Left renal pelvis (tissue), 4 donors: ENCODE results near the gene NCLN. TPM values are rescaled to one million over a fixed set of nuclear protein-coding genes. Genes with fewer than 3 reads are reported as not detected.

Source experiments
- DNase-seq, 4 donors: peaks; one replicate each; pipeline ENCODE4 v3.0.0-alpha.2; 2013; ENCODE audit warnings: low read depth in 4 of 4, low spot score in 3 of 4
- polyA plus RNA-seq, 4 donors: library from polyadenylated mRNA; unstranded; fragments of 120-200 nt; gene quantifications; one replicate each; pipeline ENCODE4 v1.2.1, GENCODE V29; 2013; ENCODE audit not compliant: insufficient read length in 4 of 4

NCLN gene, protein sequence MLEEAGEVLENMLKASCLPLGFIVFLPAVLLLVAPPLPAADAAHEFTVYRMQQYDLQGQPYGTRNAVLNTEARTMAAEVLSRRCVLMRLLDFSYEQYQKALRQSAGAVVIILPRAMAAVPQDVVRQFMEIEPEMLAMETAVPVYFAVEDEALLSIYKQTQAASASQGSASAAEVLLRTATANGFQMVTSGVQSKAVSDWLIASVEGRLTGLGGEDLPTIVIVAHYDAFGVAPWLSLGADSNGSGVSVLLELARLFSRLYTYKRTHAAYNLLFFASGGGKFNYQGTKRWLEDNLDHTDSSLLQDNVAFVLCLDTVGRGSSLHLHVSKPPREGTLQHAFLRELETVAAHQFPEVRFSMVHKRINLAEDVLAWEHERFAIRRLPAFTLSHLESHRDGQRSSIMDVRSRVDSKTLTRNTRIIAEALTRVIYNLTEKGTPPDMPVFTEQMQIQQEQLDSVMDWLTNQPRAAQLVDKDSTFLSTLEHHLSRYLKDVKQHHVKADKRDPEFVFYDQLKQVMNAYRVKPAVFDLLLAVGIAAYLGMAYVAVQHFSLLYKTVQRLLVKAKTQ
- polyA plus RNA-seq, result 10 to 100 TPM; 28.1 to 50.9 (median 32.1) TPM

DNA sequence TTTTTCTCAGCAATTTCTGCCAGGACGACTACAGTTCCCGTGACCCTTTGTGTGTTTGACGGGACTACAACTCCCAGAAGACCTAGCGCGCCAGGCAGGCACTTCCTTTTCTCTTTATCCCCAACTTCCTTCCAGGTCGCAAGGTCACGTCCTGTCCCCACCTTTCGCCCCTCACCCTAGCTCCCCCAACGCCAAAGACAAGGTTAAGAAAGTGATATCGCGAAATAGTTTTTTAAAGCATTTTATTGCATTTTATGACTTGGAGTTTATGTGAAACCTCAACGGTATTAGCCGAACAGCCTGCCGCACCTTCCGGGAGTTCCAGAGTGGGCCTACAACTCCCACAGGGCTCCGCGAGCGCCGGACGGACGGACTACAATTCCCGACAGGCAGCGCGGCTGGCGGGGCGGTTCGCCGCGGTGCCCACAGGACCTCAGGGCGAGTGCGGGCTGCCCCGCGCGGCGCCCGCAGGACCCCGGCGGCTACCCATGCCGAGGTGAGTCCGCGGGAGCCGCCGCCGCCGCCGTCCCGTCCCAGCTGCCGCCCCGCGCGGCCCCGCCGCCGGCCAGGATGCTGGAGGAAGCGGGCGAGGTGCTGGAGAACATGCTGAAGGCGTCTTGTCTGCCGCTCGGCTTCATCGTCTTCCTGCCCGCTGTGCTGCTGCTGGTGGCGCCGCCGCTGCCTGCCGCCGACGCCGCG is at the start of gene NCLN:
Gene NCLN (plus strand): TSS at position 470 of the 699 bp plus-strand sequence. CDS start 101 bp downstream, at position 571.
- DNase-seq, result peak; percentile 91 to 96 (median 94)

DNA sequence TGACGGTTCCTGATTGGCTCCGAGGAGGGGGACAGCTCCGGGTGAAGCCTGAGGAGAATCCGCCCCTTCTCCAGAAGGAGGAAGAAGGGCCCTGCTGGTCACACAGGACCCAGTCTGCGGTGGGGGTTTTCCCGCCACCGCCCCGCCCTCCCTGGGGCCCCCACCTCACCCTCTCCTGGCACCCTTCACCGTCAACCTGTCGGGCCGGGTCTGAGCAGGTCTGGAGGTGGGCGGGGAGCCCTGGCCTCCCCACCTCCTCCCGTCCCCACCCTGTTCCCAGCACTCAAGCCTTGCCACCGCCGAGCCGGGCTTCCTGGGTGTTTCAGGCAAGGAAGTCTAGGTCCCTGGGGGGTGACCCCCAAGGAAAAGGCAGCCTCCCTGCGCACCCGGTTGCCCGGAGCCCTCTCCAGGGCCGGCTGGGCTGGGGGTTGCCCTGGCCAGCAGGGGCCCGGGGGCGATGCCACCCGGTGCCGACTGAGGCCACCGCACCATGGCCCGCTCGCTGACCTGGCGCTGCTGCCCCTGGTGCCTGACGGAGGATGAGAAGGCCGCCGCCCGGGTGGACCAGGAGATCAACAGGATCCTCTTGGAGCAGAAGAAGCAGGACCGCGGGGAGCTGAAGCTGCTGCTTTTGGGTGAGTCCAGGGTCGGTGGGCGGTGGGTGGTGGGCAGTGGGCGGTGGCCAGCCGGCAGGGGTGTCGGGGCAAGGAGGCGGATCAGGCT is 49.6 kb upstream of the NCLN start, which contains the start of gene GNA15:
Gene GNA15 (plus strand): TSS at position 73 of the 723 bp plus-strand sequence. CDS start 418 bp downstream, at position 491.
- no peak for DNase-seq

DNA sequence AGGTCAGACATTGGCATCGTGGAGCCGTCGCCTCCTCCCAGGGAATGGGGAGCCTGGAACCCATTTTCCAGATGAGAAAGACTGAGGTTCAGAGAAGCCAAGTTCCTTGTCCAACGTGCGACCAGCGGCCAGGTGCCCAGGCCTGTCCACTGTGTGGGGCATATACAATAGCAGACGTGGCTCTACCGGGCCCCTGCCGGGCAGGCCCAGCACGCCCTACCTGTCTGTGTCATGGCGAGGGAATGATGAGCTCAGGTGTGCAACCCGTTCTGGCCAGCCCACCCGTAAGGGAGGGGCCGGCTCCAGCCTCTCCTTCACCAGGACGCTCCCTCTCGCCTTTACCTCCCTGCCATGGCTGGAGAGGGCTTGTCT is 49.1 kb upstream of the NCLN start:
- no peak for DNase-seq

DNA sequence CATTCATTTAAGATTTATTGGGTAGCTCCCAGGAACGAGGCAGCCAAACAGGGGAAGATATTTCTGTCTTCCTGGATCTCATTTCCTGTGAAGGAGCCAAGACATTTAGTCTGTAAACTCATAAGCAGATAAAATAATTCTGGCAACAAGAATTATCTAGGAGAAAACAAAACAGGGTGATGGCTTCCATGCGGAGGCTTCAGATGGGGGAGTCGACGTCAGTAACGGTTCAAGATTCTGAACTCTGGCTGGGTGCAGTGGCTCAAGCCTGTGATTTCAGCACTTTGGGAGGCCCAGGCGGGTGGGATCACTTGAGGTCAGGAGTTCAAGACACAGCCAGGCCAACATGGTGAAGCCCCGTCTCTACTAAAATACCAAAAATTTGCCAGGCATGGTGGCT is 48.6 kb upstream of the NCLN start:
- no peak for DNase-seq

DNA sequence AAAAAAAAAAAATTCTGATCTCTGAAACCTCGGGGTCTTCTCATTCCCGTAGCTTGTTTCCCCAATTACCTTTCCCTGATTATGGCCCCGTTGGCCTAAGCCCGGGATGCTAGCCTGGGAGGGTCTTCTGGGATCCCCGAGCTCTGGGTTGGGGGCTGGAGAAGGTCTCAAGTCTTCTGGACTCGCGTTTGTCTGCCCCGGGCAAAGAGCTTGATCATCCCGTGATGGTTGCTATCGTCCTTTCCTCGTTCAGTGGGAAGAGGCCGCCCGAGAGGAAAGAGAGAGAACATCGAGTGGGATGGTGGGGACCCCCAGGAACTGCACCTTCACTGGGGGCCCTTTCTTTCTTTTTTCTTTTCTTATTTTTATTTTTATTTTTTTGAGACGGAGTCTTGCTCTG is 47.5 kb upstream of the NCLN start:
- no peak for DNase-seq

DNA sequence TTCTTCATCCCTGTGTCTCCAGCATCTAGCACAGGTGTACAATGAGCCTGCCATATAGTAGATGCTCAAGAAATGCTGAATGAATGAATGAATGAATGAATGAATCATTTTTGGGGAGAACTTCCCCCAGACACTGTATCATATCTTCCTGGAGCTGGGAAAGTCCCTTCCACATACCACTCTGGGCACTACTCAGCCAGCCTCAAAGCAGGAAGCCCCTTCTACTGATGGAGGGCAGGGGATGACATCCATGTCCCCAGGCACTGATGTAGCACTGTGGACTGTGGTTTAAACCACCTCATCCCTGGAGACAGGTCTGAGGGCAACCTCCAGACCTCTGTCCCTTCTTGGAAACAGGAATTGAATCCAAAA is 45.1 kb upstream of the NCLN start:
- no peak for DNase-seq

DNA sequence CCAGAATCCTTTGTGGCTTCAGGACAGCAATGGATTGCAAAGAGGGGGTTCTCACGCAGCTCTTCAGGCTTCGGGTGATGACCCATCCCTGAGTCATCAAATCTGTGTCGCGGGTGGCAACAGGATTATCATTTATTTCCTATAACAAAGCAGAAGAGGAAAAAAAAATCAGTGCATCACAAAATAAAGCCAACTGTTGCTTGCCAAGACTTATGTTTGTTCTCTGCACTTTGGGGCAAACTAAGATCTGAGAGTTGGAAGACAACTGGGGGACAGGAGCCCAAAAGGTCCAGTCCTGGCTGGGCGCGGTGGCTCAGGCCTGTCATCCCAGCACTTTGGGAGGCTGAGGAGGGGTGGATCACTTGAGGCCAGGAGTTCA is 43.4 kb upstream of the NCLN start:
- no peak for DNase-seq

DNA sequence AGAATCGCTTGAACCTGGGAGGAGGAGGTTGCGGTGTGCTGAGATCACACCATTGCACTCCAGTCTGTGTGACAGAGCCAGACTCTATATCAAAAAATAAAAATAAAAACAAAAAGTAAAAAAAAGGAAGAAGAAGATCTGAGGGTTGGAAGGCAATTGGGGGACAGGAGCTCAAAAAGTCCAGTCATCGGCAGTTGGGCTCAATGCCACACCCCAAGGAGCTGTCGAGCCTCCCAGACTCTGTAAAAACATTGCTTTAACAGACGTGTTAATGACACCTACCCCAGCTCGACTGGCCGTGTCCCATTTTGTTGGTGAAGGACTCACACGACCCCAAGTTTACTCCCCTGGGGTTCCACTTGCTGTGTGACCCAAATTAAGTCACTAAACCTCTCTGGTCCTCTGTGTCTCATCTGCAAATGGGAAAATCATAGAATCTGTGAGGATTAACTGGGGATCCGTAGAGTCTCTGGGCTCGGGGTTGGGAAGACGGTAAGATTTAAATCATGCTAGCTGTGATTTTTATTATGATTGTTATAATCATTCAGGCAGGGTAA is 42.9 kb upstream of the NCLN start:
- DNase-seq, result no peak

DNA sequence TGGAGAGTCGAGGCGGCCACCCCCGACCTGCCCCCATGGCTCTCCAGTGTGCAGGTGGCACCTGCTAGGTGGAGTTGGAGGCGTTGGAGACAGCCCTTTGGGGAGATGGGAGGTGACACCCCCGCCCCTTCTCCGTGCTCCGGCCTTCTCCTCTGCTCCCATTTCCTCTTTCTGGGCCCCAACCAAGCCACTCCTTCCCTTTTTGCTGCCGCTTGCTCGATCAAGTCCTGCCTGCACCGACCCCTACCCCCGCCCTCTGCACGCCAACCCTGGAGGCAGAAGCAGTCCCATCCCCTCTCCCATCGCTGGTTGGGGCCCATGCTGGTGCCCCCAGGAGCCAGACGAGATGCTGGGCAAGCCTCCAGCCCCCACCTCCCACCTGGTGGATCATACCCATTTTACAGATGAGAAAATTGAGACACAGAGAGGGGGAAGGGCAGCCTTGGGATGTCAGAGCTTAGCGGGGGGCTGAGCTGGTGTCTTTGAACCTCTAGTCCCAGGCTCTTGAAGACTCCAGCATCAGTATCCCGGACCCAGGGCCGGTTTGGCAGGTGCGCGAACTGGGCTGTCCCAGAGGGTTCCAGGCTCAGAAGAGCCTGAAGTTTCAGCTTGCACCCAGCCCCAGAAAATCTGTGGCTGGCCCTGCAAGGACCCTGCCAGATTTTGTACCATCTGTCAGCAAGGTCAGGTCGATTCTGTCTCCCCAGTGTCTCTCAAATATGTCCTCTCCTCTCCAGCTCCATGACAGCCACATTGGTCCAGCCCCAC is 39.6 kb upstream of the NCLN start:
- no peak for DNase-seq

DNA sequence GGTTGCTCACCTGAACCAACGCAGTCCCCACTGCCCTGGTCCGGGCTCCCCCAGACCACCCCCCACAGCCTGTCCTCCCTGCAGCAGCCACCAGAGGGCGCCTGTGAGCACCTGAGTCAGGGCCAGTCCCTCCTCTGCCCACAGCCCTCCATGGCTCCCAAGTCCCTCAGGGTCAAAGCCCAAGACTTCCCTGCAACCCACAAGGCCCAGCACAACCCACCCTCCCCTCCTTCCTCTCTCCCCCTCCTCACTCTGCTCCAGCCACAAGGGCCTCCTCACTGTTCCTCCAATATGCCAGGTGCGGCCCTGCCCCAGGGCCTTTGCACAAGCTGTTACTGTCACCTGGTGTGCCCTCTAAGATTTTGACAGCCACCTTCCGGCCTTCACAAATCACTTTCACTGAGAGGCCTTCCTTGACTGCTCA is 39.0 kb upstream of the NCLN start:
- no peak for DNase-seq

DNA sequence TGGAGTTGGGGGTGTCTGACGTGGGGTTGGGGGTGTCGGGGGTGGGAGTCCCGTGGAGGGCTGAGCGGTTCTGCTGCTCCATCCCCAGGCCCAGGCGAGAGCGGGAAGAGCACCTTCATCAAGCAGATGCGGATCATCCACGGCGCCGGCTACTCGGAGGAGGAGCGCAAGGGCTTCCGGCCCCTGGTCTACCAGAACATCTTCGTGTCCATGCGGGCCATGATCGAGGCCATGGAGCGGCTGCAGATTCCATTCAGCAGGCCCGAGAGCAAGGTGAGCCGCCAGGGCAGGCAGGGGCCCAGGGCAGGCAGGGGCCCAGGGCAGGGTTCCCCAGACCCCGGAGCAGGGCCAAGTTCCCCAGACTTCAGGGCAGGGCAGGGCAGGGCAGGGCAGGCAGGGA is 37.2 kb upstream of the NCLN start:
- DNase-seq, result no peak

DNA sequence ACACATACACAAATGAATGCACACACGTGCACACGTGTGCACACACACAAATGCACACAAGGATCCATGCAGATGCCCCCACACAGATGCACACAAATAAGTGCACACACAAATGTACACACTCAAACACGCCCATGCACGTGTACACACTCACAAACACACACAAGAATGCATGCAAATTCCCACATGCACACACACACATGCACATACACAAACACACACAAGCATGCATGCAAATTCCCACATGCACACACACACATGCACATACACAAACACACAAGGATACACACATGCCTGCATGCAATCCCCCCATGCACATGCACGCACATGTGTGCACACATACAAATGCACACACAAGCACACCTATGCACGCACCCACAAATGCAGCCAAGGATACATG is 36.6 kb upstream of the NCLN start:
- no peak for DNase-seq

DNA sequence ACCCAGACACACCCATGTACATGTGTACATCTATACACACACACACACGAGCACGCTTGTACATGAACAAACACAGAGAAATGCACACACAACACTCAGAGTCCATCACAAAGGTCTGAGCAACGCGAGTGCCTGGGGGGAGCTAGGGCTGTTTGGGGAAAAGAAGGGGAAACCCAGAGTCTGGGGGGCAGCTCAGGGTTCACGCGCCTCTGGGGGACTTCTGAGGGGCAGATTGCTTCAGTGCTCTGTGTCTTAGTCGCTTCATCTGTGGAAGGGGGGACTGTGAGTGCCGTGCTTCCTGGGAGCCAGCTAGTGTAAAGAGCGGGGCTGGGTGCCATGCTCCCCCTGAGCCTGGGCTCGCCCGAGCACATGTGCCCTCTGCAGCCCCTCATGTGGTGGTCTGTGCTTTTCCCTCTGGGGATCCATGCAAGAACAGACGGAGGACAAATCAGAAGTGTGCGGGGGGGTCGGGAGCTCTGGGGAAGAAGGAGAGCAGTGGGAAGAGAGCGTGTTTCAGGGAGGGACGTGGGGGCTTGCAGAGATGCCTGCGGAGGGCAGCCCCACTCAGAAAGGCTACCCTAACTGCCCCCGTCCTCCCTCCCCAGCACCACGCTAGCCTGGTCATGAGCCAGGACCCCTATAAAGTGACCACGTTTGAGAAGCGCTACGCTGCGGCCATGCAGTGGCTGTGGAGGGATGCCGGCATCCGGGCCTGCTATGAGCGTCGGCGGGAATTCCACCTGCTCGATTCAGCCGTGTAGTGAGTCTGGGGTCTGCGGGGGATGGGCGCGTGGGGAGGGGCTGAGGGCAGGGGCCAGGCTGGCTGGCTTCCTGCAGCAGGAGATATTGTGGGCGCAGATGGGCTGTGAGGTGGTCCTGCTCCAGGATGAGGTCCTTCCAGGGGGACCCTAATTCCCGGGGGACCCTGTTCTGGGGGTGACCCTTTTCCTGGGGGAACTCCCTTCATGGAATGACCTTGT is 35.9 kb upstream of the NCLN start:
- DNase-seq, result no peak

DNA sequence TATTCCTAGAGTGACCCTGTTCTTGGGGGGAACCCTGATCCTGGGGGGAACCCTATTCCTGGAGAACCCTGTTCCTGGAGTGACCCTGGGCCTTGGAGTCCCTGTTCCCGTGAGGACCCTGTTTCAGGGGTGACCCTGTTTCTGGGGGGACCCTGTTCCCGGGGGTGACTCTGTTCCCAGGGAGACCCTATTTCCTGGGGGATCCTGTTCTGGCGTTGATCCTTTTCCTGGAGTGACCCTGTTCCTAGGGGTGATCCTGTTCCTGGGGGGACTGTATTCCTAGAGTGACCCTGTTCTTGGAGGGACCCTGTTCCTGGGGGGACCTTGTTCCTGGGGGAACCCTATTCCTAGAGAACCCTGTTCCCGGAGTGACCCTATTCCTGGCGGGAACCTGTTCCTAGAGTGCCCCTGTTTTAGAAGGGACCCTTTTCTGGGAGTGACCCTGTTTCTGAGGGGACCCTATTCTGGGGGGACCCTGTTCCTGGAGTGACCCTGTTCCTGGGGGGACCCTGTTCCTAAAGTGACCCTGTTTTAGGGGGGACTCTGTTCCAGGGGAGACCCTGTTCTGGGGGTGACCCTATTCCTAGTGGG is 34.9 kb upstream of the NCLN start:
- DNase-seq, result no peak

DNA sequence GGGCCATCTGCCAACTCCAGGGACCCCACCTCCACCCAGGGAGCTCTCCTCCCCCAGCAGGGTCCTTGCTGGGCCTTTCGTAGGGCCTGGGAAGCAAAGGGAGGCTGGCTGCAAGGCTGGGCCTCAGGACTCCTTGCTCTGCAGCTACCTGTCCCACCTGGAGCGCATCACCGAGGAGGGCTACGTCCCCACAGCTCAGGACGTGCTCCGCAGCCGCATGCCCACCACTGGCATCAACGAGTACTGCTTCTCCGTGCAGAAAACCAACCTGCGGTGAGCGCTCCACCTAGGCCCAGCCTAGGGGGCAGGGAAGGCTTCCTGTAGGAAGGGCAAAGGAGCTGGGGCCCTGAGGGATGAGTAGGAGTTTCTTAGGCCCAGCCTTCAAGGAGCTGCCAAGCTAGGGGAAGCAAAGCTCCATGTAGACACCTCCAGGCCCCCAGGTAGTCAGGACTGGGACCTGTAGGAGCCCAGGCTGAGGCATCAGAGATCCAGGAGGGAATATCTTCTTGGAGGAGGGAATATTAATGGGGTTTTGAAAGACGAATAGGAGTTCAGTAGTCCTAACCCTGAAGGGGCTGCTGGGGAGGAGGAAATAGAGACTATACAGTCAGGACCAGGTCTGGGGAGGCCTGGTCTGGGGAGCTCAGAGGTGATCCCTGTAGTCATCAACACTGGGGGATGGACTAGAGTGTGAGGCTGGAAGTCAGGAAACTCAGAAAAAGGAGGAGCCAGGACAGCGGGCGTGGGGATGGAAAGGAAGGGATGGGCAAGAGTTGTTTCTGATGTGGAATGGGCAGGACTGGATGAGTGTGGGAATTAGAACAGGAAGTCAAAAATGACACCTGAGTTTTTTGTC is 33.9 kb upstream of the NCLN start:
- no peak for DNase-seq

DNA sequence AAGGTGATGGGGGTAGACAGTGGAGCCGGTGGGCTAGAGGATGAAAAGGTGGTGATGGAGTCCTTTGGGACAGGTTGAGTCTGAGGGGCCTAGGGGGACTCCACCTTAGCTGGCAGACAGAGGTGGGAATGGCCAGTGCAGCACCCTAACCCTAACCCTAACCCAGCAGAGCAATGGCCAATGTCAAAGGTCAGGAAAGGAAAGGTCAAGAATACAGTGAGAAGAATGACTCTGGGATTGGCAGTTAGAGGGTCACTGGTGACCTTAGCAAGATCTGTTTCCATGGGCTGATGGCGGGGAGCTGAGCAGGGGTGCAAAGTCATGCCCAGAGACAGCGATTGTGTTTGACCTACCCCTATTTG is 33.3 kb upstream of the NCLN start:
- no peak for DNase-seq
